Measurements from ENCODE around the gene PRTN3. TPM values are rescaled to one million over a fixed set of nuclear protein-coding genes. Genes with fewer than 3 reads are reported as not detected.
A peak's percentile ranks its signal among the peaks of the same experiment; 100 is the strongest.

The PRTN3 gene
- total and polyA plus RNA-seq, 9 donors, result 0.41 TPM; not detected in 8

DNA sequence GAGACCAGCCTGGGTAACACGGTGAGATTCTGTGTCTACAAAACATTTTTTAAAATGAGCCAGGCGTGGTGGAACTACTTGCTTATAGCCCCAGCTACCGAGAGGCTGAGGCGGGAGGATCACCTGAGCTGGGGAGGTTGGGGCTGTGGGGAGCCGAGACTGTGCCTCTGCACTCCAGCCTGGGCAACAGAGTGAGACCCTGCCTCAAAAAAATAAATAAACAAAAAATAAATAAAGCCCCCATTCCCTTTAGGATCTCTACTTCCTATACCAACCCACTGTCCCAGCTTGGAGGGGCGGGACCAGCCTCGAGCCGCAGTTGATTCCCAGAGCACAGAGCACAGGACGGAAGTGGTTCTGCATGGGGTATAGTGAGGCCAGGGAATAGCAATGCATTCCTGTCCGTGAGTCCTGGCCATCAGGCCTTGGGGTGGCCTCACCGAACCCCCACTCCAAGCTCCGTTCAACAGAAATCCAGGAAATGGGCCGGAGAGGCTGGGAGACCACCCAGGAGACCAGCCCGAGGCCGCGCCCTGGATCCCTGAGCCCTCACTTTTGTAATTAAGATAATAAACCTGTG lies 48.4 kb upstream of the PRTN3 start:
- Histone ChIP-seq H3K27ac (no peak overlapping the region), H3K4me1 (ENCODE audit: insufficient read depth) (peaks cover 5% of the 10 kb centered on the region), H3K27me3 (no peaks in the 10 kb centered on the region), H3K9me3 (no peaks in the 10 kb centered on the region), H3K4me3 (no peak overlapping the region), H3K36me3 (no peaks in the 10 kb centered on the region)
- intact Hi-C loops (cut with DNase I), result loop anchor here in 2 of 4 donors (10.0 kb wide), 1 partner anchor 122 kb away; the partner anchor contains the start of genes KISS1R (in 2 of the 2) and R3HDM4 (in 2 of the 2)
- 73 to 81% (median 80%) methylated on average over 16 of the region's 16 CpGs for WGBS, 3 donors
- DNase-seq, result peak in 1 of 5 donors; percentile 15
- TF ChIP-seq EP300 (IDR thresholded peaks at IDR 0.05), result no peak
- no peak for TF ChIP-seq POLR2A (IDR thresholded peaks at IDR 0.05)
- TF ChIP-seq, protein P1, sequence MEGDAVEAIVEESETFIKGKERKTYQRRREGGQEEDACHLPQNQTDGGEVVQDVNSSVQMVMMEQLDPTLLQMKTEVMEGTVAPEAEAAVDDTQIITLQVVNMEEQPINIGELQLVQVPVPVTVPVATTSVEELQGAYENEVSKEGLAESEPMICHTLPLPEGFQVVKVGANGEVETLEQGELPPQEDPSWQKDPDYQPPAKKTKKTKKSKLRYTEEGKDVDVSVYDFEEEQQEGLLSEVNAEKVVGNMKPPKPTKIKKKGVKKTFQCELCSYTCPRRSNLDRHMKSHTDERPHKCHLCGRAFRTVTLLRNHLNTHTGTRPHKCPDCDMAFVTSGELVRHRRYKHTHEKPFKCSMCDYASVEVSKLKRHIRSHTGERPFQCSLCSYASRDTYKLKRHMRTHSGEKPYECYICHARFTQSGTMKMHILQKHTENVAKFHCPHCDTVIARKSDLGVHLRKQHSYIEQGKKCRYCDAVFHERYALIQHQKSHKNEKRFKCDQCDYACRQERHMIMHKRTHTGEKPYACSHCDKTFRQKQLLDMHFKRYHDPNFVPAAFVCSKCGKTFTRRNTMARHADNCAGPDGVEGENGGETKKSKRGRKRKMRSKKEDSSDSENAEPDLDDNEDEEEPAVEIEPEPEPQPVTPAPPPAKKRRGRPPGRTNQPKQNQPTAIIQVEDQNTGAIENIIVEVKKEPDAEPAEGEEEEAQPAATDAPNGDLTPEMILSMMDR (IDR thresholded peaks at IDR 0.05), result no peak

DNA sequence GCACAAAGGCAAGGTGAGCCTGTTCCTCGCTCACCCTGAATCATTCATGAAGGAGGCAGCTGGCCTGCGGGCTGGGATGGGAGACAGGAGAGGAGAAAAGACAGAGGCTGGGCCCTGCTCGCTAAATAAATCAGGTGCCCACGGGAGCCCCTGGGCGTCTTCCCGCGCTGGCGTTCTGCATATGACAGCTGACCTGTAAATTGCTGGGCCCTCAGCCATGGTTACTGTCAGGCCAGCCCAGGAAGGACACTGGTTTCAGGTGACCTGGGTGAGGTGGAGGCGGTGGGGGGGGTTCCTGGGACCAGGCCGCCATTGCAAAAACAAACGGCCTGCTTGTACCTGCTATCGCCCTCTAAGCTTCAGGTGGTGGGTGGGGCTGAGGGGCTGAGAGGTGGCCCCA lies 47.0 kb upstream of the PRTN3 start:
- Histone ChIP-seq H3K36me3 (no peaks in the 10 kb centered on the region), H3K9me3 (no peaks in the 10 kb centered on the region), H3K27me3 (no peaks in the 10 kb centered on the region), H3K4me3 (no peak overlapping the region), H3K27ac (no peak overlapping the region), H3K4me1 (ENCODE audit: insufficient read depth) (peaks cover 9% of the 10 kb centered on the region)
- TF ChIP-seq EP300 (IDR thresholded peaks at IDR 0.05), result no peak
- no peak for TF ChIP-seq POLR2A (IDR thresholded peaks at IDR 0.05)
- TF ChIP-seq, protein P1 (IDR thresholded peaks at IDR 0.05), result no peak
- WGBS, 3 donors, result 92 to 94% (median 92%) methylated on average over 12 of the region's 12 CpGs
- intact Hi-C loops (cut with DNase I), result loop anchor here in 2 of 4 donors (10.0 kb wide), 1 partner anchor 121 kb away; the partner anchor contains the start of genes KISS1R (in 2 of the 2) and R3HDM4 (in 2 of the 2)
- DNase-seq, result no peak

DNA sequence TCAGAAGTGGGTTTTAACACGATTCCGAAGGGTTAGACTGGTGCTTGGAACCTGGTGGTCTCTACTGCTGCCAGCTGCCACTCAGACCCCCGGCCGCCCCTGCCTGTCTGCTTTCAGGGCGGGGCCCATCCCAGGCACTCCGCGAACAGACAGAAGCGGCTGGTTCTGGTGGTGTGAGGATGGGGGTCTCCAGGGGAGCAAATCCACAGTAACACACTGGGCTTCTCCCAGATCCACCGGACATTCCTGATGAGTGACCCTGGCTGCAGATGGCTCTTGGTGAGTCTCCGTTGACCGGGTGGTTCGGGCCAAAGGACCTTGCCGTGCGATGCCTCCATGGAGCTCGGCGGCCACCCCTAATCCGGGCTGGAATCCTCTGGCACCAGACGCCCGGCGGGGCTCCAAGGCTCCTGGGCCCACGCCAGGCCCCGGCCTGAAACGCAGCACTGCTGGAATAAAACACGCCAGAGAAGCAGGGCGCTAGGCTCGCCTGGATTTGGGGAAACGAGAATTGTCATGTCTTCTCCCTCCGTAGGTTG lies 45.7 kb upstream of the PRTN3 start:
- Histone ChIP-seq H3K9me3 (no peaks in the 10 kb centered on the region), H3K27me3 (no peaks in the 10 kb centered on the region), H3K4me1 (ENCODE audit: insufficient read depth) (peaks cover 19% of the 10 kb centered on the region), H3K36me3 (no peaks in the 10 kb centered on the region), H3K27ac (no peak overlapping the region), H3K4me3 (no peak overlapping the region)
- intact Hi-C loops (cut with DNase I), result loop anchor here in 2 of 4 donors (10.0 kb wide), 1 partner anchor 120 kb away; the partner anchor contains the start of genes KISS1R (in 2 of the 2) and R3HDM4 (in 2 of the 2)
- peak in 3 of 5 donors; percentile 60 to 75 (median 64) for DNase-seq
- 76 to 88% (median 87%) methylated on average over 28 of the region's 28 CpGs for WGBS, 3 donors
- TF ChIP-seq EP300 (IDR thresholded peaks at IDR 0.05) (no peak), POLR2A (IDR thresholded peaks at IDR 0.05) (no peak)
- TF ChIP-seq, protein P1 (IDR thresholded peaks at IDR 0.05), result no peak

DNA sequence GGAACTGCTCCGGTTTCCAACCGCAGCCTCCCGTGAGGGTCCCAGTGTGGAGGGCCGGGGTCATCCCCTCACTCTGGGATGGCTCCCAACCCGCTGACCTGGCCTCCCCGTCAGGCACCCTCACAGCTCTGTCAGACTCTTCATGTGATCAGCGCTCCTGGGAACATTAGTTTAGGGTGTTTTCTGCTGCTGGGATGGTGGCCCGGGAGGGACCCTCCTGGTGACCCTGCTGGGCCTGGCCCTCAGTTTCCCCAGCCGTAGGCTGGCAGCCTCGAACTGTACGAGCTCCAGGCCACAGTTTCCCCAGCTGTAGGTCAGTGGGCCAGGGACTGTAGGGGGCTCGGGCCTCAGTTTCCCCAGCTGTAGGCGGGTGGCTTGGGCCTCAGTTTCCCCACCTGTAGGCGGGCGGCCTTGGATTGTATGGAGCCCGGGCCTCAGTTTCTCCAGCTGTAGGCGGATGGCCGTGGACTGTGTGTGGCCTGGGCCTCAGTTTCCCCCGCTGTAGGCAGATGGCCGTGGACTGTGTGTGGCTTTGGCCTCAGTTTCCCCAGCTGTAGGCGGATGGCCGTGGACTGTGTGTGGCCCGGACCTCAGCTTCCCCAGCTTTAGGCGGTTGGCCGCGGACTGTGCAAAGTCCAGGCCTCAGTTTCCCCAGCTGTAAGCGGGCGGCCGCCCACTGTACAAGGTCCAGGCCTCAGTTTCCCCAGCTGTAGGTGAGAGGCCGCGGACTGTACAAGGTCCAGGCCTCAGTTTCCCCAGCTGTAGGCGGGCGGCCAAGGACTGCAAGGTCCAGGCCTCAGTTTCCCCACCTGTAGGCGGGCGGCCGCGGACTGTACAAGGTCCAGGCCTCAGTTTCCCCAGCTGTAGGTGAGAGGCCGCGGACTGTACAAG lies 44.9 kb upstream of the PRTN3 start:
- H3K27me3 ChIP-seq, result no peaks in the 10 kb centered on the region
- H3K4me1 ChIP-seq (ENCODE audit: insufficient read depth), result peaks cover 25% of the 10 kb centered on the region
- peak overlapping the region; percentile 48 for H3K4me3 ChIP-seq
- no peak overlapping the region for H3K27ac ChIP-seq
- no peaks in the 10 kb centered on the region for H3K36me3 ChIP-seq
- DNase-seq, result peak in 3 of 5 donors; percentile 68 to 70 (median 68)
- intact Hi-C loops (cut with DNase I), result loop anchor here in 2 of 4 donors (10.0 kb wide), 1 partner anchor 119 kb away; the partner anchor contains the start of genes KISS1R (in 2 of the 2) and R3HDM4 (in 2 of the 2)
- TF ChIP-seq POLR2A (IDR thresholded peaks at IDR 0.05), result no peak
- no peak for TF ChIP-seq EP300 (IDR thresholded peaks at IDR 0.05)
- TF ChIP-seq, protein P1 (IDR thresholded peaks at IDR 0.05), result no peak
- no peaks in the 10 kb centered on the region for H3K9me3 ChIP-seq
- WGBS, 3 donors, result 77 to 83% (median 80%) methylated on average over 35 to 39 of the region's 39 CpGs
